ENCODE measurements around the gene DCST2.

DCST2 gene

DNA sequence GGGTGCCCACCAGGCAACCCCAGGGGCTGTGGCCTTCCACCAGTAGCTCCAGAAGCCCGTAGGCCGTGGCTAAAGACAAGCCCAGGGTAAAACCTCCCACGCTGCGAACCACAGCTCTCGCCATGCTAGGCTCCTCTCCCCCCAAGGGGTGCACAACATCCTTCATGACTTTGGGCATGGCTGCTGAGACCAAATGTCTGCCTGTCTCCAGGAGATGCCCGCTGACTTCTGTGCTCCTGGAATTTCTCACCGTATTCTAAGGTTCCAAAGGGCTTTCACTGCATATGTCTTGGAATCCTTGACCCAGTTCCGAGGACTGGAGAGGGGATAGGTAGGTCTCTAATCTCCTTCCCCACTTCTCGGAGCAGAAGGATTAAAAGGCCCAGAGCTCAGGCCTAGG lies at the start of gene DCST2, which contains the start of gene DCST1:
DCST2 (minus strand) TSS at position 258 of the 400 bp plus-strand sequence; CDS start at position 178, 80 bp downstream.
DCST1 (plus strand) TSS at position 301 of the 400 bp plus-strand sequence. CDS start 213 bp downstream, outside the sequence.
- DNase-seq (ENCODE audit: low read depth in 2 of 2, low spot score in 1 of 2), result no peak

DNA sequence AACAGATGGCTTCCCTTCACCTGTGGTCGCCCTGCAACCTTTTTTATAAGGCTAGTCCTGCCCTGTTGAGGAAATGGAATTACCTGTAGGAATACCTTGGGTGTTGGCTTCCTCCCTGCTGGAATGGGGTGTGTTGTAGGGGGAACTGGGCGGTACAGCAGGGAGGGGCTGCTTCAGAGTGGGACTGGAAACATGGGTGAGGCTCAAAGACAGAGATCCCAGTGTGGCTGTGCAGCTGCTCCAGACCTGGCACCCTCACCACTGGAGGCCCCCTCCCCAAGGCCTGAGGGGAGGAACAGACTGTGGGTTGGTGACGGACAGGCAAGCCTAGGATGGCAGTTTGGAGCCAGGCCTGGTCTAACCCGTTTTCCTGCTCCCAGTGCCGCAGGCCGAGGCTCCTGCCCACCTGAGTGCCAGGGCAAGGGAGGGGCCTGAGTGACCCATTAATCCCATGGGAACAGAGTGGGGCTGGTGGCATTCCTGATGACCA lies 49.5 kb upstream of the DCST2 start:
- DNase-seq (ENCODE audit: low read depth in 2 of 2, low spot score in 1 of 2), result no peak

DNA sequence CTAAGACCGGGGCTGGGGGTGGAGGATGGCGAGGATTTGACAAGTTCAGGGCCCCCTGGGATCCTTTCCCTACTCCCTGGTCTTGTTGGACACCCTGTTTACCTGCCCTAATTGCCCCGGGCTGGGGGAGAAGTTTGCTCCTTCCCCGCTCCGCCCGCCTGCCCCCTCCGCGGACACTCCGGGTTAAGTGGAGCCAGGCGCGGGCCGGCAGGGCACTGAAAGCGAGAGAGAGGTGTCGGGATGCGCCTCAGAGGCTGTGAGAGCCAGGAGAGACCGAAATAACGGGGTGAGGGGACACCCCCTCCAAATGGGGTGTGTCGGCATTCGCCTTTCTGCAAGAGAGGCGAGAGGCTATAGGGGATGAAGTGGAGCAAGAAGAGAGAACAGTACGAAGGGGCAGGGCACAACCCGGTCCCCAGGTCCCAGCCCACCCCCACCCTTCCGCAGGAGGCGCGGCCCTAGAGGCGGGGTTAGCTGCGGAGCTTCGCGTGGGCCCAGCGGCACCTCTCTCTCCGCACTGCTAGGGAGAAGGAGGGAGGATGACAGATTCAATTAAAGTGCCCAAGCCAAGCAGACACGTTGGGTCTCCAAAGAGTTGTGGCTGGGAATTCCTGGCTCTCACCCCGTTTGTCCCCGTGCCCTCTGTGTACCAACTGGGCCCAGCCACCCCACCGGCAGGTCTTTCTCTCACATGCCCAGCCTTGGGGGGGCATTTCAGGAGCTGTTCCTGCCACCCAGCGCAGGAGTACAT lies 48.9 kb upstream of the DCST2 start:
- DNase-seq (ENCODE audit: low read depth in 2 of 2, low spot score in 1 of 2), result no peak

DNA sequence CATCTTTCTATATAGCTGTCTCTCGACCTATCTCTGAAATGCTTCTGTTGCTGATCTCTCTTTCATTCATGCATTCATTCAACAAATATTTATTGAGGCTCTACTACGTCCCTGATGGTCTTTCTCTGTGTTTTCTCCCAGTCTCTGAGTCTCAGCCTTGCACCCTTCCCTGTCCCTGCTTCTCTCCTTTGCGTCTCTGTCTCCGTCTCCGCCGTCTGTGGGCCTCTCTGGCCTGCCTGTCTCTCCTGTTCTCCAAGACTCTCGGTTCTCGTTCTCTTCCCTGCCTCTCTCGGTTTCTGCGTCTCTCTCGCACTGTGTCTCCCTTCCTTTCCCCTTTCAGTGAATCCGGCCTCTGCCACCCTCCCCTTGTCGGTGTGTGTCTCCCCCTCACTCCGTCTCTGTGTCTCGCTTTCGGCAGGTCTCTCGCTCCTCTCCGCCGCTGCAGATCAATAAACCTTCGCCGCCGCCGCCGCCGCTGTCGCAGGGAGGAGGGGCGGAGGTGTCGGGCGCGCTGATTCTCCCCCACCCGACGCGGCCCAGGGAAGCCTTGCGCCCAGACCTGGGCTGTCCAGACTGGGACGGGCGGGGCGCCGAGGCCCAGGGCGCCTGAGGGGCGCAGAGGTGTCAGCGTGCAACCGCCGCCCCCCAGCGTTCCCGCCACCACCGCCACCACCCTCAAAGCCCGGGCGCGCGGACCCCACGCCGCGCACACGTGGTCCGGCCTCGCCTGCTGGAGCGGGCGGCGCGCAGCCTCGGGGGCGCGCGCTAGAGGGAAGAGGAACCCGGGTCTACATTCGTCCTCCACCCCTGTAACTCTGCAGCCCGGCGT lies 48.1 kb upstream of the DCST2 start:
- no peak for DNase-seq (ENCODE audit: low read depth in 2 of 2, low spot score in 1 of 2)

DNA sequence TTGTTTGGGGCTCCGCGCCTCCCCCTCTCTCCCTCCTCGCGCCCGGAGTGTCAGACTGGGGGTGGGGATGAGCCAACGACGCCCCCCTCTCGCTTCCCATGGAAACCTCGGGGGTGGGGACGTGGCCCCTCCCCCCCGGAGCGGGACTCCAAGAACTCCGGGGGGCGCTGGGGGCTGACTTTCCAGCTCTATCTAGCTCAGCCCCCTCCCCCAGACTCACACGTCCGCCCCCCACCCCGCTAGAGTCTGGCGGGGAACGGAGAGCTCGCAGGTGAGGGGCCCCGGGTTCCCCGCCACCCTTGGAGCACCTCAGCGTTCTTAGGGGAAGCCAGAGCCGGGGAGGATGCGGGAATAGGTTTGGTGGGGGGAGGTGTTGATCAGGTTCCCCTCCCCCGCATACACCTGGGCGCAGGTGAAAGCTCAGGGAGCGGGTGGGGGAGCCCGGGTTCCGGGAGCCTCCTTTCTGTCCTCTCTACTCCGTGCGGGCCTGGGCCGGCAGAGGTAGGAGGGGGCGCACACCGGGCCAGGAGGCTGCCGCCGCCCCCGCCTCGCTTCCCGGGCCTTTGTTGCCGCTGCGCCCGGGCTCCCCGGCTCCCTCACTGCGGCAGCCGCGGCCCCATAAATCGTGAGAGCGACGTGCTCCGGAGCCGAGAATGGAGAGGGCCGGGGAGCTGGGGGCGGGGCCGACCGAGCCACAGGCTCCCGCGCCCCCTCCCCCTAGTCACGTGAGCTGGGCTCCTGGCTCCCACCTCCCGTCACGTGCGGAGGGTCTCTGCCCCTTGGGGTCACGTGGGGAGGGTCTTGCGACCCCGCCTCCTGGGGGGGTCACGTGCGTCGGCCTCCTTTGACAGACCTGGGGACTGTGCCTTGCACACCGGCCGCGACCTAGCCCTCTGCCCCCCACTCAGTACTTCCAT lies 47.0 kb upstream of the DCST2 start:
- no peak for DNase-seq (ENCODE audit: low read depth in 2 of 2, low spot score in 1 of 2)

DNA sequence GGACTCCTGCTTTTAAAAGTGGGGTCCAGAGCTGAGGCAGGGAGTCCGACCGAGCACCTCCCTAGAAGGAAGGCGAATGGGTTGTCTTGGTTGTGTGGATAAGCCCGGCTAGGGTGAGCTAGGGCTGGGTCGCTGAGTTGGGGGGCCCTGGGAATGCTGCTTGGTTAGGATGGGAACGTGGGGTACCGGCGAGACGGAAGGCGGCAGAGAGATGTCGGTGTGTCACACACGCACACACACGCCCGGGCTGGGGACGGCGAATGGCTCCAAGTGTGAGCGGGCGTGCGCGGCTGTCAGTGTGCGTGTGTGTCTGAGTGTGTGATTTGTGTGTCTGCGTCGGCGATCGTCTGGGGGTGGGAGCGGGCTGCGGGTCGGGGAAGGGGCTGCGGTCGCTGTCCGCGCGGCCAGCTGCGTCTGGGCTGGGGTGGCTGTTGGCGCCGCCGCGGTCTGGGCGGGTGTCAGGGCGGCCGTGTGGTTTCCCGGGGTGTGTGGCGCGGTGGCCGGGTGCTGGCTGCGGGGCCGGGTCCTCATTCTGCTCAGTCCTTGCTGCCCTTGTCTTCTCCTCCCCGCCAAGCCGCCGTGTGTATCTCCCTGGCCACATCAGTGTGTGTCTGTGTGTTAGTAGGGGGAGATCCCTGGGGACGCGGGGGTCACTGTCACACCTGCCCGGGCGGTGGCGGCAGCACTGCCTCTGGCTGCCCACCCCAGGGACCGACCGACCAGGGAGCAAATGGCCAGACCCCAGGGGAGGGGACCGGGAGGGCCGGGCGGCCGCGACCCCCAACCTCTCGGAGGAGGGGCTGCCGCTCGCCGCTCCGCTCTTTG lies 46.1 kb upstream of the DCST2 start:
- DNase-seq (ENCODE audit: low read depth in 2 of 2, low spot score in 1 of 2), result no peak

DNA sequence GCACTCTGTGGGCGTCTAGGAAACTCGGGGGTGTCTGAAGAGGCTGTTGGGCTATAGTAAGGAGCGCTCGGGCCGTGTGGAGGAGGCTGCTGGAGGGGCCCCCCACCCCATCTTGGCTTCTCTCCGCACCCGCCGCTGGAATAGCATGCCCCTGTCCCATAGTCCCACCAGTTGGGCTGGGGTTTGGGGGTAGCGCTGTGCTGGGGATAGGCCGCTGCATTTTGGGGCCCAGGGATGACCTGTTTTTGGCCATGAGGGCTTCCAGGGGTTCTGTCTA lies 45.6 kb upstream of the DCST2 start:
- DNase-seq (ENCODE audit: low read depth in 2 of 2, low spot score in 1 of 2), result no peak

DNA sequence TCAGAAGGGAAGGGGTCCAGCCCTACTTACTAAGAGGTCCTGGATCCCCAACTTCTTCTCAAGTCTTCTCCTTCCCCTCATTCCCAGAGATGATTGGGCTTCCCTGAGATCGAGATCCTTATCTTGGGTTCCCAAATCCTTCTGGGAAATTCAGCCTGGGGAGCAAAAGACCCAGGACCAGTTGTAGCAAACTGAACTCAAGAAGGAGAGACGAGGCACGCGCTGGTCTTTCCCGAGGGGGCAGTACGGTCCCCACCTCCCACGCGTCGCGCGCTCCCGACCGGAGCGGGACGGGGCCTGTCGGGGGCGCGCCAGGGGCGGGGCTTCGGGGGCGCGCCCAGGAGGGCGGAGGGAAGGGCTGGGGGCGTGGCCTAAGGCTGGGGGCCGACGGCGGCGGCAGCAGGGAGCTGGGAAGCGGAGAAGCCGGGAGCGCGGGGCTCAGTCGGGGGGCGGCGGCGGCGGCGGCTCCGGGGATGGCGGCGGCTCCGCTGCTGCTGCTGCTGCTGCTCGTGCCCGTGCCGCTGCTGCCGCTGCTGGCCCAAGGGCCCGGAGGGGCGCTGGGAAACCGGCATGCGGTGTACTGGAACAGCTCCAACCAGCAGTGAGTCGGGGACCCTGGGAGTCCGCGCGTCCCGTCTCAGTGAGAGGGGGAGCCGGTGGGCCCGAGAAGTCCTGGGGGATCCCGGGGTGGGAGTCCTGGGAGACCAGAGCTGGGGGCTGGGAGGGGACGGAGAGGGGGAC lies 45.1 kb upstream of the DCST2 start, which contains the start of gene EFNA3:
EFNA3 (plus strand) TSS at position 369 of the 741 bp plus-strand sequence; CDS start at position 474, 105 bp downstream.
- peak in 1 of 2 donors; percentile 37 for DNase-seq (ENCODE audit: low read depth in 2 of 2, low spot score in 1 of 2)

DNA sequence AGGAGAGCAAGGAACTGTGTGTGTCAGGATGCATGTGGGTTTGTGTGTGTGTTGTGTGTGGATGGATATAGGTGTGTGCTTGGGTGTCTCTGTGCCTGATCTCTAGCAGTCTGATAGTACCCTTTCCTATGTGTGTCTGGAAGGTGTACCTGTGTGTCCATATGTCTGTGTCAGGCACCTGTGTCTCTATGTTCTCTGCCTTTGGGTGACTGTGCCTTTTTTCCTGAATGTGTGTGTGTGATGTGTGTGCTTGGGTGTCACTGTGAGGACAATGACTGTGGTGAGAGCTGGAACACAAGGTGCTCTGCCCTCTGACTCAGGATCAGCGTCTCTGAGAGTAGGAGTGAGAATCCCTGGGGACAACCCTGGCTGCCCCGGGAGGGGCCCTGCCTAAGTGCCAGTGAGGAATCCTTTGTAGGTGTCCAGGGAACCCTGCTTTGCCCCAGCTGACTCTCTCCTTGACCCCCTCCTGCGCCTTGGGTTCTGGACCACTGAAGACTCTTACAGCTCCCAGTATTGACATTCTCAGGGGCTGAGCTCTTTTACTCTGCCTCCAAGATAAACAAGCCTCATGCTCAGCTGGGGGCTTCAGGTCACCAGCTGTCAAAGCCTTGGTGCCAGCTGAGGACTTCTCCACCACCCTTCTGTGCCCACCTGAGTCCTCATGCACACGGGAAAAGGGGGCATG lies 44.3 kb upstream of the DCST2 start:
- DNase-seq (ENCODE audit: low read depth in 2 of 2, low spot score in 1 of 2), result no peak

DNA sequence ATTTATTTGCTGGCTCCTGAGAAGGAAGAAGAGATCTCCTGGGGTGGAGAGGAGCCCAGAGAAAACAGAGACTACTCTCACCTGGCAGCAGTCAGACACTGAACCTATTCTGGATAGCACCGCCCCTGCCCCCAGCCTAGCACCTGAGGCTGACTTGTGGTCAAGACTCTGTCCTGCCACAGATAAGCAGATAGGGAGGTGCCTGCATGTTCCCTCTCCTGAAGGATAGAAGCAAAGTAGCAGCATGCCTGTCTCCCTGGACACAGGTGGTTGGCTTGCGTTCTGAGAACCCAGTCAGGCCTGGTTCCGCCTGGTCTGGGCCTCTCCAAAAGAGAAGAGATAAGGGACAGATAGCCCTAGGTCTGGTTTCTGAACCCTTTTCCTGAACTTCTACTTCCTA lies 43.8 kb upstream of the DCST2 start:
- DNase-seq (ENCODE audit: low read depth in 2 of 2, low spot score in 1 of 2), result no peak

DNA sequence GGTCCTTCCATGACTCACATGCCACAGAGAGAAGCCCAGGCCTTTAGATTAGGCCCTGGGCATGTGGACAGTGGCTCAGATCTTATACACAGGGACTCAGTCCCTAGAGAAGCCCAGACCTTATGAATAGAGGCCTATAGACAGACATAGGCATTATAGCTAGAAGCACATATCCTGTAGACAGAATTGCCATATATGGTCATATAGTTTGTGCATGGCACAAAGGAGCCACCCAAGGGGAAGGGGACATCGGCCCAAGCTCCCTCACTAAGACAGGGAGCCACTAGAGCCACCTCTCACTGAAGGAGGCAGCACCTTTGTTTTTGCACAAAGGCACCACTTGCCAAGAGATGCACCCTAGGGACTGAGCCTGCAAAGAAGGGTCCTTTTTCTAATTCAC lies 42.8 kb upstream of the DCST2 start:
- no peak for DNase-seq (ENCODE audit: low read depth in 2 of 2, low spot score in 1 of 2)

DNA sequence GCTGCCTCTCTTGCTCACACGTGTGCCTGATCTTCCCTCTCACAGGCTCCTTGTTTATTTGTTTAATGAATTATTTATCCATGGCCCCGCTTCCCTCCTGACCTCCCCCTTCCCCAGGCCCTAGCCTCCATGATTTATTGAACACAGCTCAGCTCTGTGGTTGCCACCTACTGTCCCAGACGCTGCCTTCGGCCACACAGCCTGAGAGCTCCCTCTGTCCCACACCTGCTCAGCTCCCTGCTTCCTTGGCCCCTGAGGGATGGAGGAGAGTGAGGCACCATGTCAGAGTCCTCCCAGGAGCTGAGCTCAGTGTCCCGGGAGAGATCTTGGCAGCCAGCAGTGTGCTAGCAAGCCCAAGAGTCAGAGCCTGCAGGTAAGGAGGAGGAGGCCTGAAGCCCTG lies 42.0 kb upstream of the DCST2 start:
- no peak for DNase-seq (ENCODE audit: low read depth in 2 of 2, low spot score in 1 of 2)

DNA sequence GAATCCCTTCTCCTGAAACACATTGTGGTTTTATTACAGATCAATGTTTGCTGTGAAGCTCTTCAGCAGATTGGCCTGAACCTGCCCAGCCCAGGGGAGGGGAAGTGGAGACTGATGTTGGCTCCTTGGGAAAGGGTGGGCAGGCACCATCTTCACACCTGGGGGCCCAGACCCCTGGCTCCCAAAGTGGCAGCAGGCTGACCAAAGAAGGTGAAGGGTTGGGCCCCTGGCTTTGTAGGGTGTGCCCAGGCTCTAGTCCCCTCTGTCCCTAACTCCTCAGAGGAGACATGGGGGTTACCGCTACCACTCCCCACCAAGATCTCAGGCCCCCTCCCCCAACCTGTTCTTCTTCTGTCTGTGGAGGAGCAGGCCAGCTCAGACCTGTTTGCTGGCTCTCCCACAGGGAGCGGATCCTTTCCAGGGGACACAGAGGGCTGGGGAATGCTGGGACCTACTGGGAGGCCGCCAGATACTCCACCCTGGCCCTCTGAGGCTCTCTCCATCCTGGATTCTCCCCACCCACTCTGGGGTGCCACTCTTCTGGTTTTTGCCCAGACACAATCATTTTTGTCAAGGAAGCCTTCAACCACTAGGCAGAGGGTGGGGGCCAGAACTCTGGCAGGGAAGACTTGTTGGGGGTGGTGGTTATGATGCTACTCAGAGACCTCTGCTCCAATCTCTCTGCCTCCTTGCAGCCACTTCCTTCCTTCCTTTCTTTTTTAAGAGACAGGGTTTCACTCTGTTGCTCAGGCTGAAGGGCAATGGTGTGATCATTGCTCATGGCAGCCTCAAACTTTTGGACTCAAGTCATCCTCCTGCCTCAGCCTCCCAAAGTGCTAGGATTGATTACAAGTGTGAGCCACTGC lies 40.0 kb upstream of the DCST2 start:
- DNase-seq (ENCODE audit: low read depth in 2 of 2, low spot score in 1 of 2), result no peak

DNA sequence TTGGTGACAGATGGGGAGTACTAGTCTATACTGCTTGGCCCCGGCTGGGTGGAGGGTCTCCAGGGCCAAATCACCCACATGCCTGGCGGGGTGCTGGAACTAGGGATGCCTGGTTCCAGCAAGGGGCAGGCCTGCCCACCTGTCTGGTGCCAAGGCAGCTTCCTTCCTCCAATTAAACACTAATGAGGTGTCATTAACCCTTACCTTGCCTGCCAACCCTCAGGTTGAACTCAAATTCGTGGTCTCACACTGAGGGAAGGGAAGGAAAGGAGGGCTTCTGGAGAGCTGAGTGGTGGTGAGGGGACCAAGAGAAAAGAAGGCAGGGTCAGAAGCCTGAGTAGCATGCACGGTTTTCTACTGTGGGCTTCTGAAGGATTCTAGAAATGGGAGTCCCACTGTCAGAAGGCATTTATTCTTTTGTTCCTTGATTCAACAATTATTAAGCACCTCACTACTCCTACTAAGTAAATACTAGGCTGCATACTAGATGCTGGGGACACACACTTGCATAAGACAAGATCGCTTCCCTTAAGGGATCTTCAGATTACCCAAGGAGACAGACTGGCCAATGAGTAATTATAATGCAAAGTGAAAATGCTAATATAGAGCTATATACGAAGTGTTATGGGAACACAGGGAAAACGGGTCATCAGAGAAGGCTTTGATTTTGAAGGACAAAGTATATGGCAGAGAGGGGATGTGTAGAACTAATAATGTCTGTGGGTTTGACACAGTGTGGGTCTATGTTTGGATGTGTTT lies 39.1 kb upstream of the DCST2 start:
- no peak for DNase-seq (ENCODE audit: low read depth in 2 of 2, low spot score in 1 of 2)

DNA sequence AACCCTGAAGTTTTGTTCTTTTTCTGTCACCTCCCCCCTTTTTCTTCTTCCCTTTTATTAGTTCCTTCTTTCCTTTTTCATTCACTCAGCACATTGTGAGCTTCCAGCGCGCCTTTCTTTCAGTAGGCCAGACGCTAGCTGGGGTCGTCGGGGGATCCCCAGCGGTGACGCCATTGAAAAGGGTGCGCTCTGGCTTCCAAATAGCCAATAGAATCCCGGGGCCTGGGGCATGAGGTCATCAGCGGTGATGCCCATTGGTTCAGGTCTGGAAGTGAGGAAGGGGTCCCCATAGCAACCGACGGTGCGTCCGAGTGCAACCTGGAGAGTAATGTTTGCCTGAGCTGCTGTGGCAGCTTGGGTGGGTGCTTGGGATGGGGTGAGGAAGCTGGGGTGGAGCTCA lies 38.1 kb upstream of the DCST2 start:
- no peak for DNase-seq (ENCODE audit: low read depth in 2 of 2, low spot score in 1 of 2)

DNA sequence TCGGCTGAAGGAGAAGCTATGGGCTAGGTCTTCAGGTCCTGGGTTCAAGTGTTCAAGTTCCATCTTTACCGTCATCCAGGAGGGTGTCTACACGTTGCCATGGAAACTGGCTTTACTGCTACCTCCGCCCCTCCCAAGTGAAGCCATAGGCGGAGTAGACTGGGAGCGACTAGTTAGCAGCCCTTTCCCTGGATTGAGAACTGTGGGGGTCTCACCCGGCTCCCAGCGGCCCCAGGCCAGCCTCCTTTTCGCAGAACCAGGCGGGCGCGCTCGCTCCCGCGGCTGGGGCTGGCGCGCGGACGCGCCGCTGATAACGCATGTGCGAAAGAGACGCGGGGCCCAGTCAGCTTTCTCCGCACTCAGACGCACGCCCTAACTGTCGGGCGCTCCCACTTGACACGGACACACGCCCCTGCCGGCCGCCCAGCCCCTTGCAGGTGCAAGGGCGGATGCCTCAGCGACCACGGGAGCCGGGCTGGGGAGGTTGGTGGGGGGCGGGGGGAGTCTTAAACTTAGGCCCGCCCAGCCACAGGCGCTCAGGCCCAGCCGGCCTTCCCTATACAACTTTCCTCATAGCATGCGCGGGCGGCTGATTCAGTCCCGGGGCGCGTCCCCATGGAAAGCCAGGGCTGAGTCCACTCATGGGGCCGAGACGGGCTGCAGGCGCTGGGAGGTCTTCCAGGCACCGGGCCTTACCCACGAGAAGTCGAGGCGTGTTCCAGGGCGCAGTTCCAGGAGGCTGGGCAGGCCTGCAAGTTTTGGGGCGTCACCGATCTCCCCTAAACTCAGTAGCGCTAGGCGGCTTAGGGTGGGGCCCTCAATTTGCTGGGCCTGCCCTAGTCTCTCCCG lies 37.4 kb upstream of the DCST2 start:
- DNase-seq (ENCODE audit: low read depth in 2 of 2, low spot score in 1 of 2), result peak in 1 of 2 donors; percentile 56

All from stimulated activated CD8-positive, alpha-beta memory T cell treated with anti-CD3 and anti-CD28 coated beads, Interleukin-4, amount 100 ng/mL, for 1 hour (primary cell).